Epithelial cell of proximal tubule (primary cell): Measurements from ENCODE around the gene CAMK2N1. TPM values are rescaled to one million over a fixed set of nuclear protein-coding genes. Genes with fewer than 3 reads are reported as not detected.

Source experiments
- DNase-seq: peaks from one replicate; pipeline ENCODE4 v3.0.0-alpha.2; 2011; ENCODE audit warnings: low read depth
- H3K4me3 ChIP-seq: 2 replicates; pipeline ENCODE4 v1.5.1; 2011; ENCODE audit warnings: low read depth, mild to moderate bottlenecking, low read length
- CTCF ChIP-seq: conservative IDR thresholded peaks from 2 replicates; pipeline ENCODE4 v1.5.1; 2012; ENCODE audit warnings: low read depth, mild to moderate bottlenecking, low read length
- total RNA-seq: library from RNA; depleted of rRNA; stranded (reverse); fragments of >200 nt; gene quantifications from 2 replicates; pipeline ENCODE4 v1.2.3, GENCODE V29; 2015

CAMK2N1 gene
- total RNA-seq, 1 donor from 2014 or later: 19.7 TPM

GRCh38 chr1:20454004-20454403 is 32.0 kb downstream of the CAMK2N1 start:
- H3K4me3 ChIP-seq: no peak overlapping the region
- TF ChIP-seq CTCF: no peak
- no peak for DNase-seq

- no peak for DNase-seq
- no peak overlapping the region for H3K4me3 ChIP-seq
- TF ChIP-seq CTCF: no peak
These were observed 36.2 kb downstream of the CAMK2N1 start for GRCh38 chr1:20449735-20450311.

GRCh38 chr1:20448671-20449071 is 37.3 kb downstream of the CAMK2N1 start:
- H3K4me3 ChIP-seq: no peak overlapping the region
- no peak for TF ChIP-seq CTCF
- DNase-seq: no peak

GRCh38 chr1:20447794-20448193 is 38.2 kb downstream of the CAMK2N1 start:
- no peak for TF ChIP-seq CTCF
- no peak overlapping the region for H3K4me3 ChIP-seq
- DNase-seq: no peak

- H3K4me3 ChIP-seq: no peak overlapping the region
- no peak for TF ChIP-seq CTCF
- peak; percentile 23 for DNase-seq
These were observed 39.2 kb downstream of the CAMK2N1 start for GRCh38 chr1:20446796-20447195.

- no peak for DNase-seq
- no peak overlapping the region for H3K4me3 ChIP-seq
- TF ChIP-seq CTCF: no peak
These were observed 40.1 kb downstream of the CAMK2N1 start for GRCh38 chr1:20445956-20446355.
